ENCODE results near the gene GAS7.

Gene GAS7

GRCh38 chr17:10025224-10025623 lies 173.2 kb downstream of the GAS7 start:
- TF ChIP-seq POU6F1 (CRISPR knock-in tag; IDR thresholded peaks at IDR 0.05; ENCODE audit: borderline replicate concordance, low read depth) = no peak
- no peak for TF ChIP-seq TOX (CRISPR knock-in tag; IDR thresholded peaks at IDR 0.05; ENCODE audit: borderline replicate concordance)
- no peak for TF ChIP-seq ESRRG (CRISPR knock-in tag; IDR thresholded peaks at IDR 0.05)
- no peak for TF ChIP-seq PPARA (CRISPR knock-in tag; IDR thresholded peaks at IDR 0.05; ENCODE audit: borderline replicate concordance)
- TF ChIP-seq ZNF8 (CRISPR knock-in tag; IDR thresholded peaks at IDR 0.05) = no peak
- TF ChIP-seq ZC3H10 (CRISPR knock-in tag; IDR thresholded peaks at IDR 0.05) = no peak
- no peak for TF ChIP-seq PATZ1 (CRISPR knock-in tag; IDR thresholded peaks at IDR 0.05; ENCODE audit: borderline replicate concordance)
- TF ChIP-seq CSRNP3 (CRISPR knock-in tag; IDR thresholded peaks at IDR 0.05) = no peak
- TF ChIP-seq TCF4 (CRISPR knock-in tag; IDR thresholded peaks at IDR 0.05; ENCODE audit: borderline replicate concordance) = no peak
- ATAC-seq = no peak

GRCh38 chr17:10022416-10022815 lies 176.0 kb downstream of the GAS7 start:
- TF ChIP-seq POU6F1 (CRISPR knock-in tag; IDR thresholded peaks at IDR 0.05; ENCODE audit: borderline replicate concordance, low read depth) (no peak), ZC3H10 (CRISPR knock-in tag; IDR thresholded peaks at IDR 0.05) (no peak), ZNF565 (CRISPR knock-in tag; conservative IDR thresholded peaks at IDR 0.05; ENCODE audit: low read depth) (no peak), ARNTL (CRISPR knock-in tag; IDR thresholded peaks at IDR 0.05; ENCODE audit: borderline replicate concordance, low read depth) (no peak), ISL1 (CRISPR knock-in tag; IDR thresholded peaks at IDR 0.05) (no peak), ZNF70 (CRISPR knock-in tag; IDR thresholded peaks at IDR 0.05) (no peak), CSDC2 (CRISPR knock-in tag; IDR thresholded peaks at IDR 0.05) (no peak), ESRRG (CRISPR knock-in tag; IDR thresholded peaks at IDR 0.05) (no peak), TSHZ2 (CRISPR knock-in tag; IDR thresholded peaks at IDR 0.05) (no peak), CREB5 (CRISPR knock-in tag; IDR thresholded peaks at IDR 0.05; ENCODE audit: low read depth) (no peak), OSR1 (CRISPR knock-in tag; IDR thresholded peaks at IDR 0.05) (no peak), TOX (CRISPR knock-in tag; IDR thresholded peaks at IDR 0.05; ENCODE audit: borderline replicate concordance) (no peak), PPARA (CRISPR knock-in tag; IDR thresholded peaks at IDR 0.05; ENCODE audit: borderline replicate concordance) (no peak), ZNF8 (CRISPR knock-in tag; IDR thresholded peaks at IDR 0.05) (no peak), ZFP3 (CRISPR knock-in tag; IDR thresholded peaks at IDR 0.05) (no peak)
- ATAC-seq = no peak
